Measurements from ENCODE around the gene TMEM213.

TMEM213 gene

GRCh38 chr7:138813945-138814344 is 16.2 kb downstream of the TMEM213 start:
- H3K4me2 ChIP-seq (ENCODE audit: low read length): no peak overlapping the region
- H3K4me3 ChIP-seq (ENCODE audit: low read length): no peak overlapping the region
- H3K9me3 ChIP-seq (ENCODE audit: control insufficient read depth, insufficient read depth, low read length): no peaks in the 10 kb centered on the region
- no peaks in the 10 kb centered on the region for H3K79me2 ChIP-seq (ENCODE audit: control insufficient read depth, low read length)
- no peaks in the 10 kb centered on the region for H4K20me1 ChIP-seq (ENCODE audit: control insufficient read depth, insufficient read depth, low read depth, low read length)
- H3F3A ChIP-seq (ENCODE audit: control insufficient read depth, insufficient read depth): no peaks in the 10 kb centered on the region
- no peaks in the 10 kb centered on the region for H3K36me3 ChIP-seq (ENCODE audit: control insufficient read depth, low read length)
- peaks cover 4% of the 10 kb centered on the region; the same call in 1 of the 2 replicates for H3K4me1 ChIP-seq (ENCODE audit: control insufficient read depth, low read length)
- H3K9me2 ChIP-seq (replicated peaks; ENCODE audit: control insufficient read depth, low read length): no peaks in the 10 kb centered on the region
- no peak for TF ChIP-seq EZH2phosphoT487 (IDR thresholded peaks at IDR 0.05; ENCODE audit: borderline replicate concordance, low read length)
- no peak for TF ChIP-seq CTCF (IDR thresholded peaks at IDR 0.05; ENCODE audit: low read depth, low read length, poor library complexity, severe bottlenecking)
- H3K27ac ChIP-seq (ENCODE audit: low read depth, low read length): no peak overlapping the region
- H3K27me3 ChIP-seq (ENCODE audit: control insufficient read depth, low read length): no peaks in the 10 kb centered on the region

- Histone ChIP-seq H3K4me2 (ENCODE audit: low read length) (no peak overlapping the region), H3K4me1 (ENCODE audit: control insufficient read depth, low read length) (no peaks in the 10 kb centered on the region), H3K79me2 (ENCODE audit: control insufficient read depth, low read length) (no peaks in the 10 kb centered on the region), H3F3A (ENCODE audit: control insufficient read depth, insufficient read depth) (no peaks in the 10 kb centered on the region), H3K9me3 (ENCODE audit: control insufficient read depth, insufficient read depth, low read length) (no peaks in the 10 kb centered on the region), H3K27me3 (ENCODE audit: control insufficient read depth, low read length) (no peaks in the 10 kb centered on the region), H3K9me2 (replicated peaks; ENCODE audit: control insufficient read depth, low read length) (no peaks in the 10 kb centered on the region), H3K27ac (ENCODE audit: low read depth, low read length) (no peak overlapping the region), H3K4me3 (ENCODE audit: low read length) (no peak overlapping the region), H3K36me3 (ENCODE audit: control insufficient read depth, low read length) (no peaks in the 10 kb centered on the region), H4K20me1 (ENCODE audit: control insufficient read depth, insufficient read depth, low read depth, low read length) (no peaks in the 10 kb centered on the region)
- TF ChIP-seq CTCF (IDR thresholded peaks at IDR 0.05; ENCODE audit: low read depth, low read length, poor library complexity, severe bottlenecking): no peak
- no peak for TF ChIP-seq EZH2phosphoT487 (IDR thresholded peaks at IDR 0.05; ENCODE audit: borderline replicate concordance, low read length)
Measured at GRCh38 chr7:138814816-138815332, 17.1 kb downstream of the TMEM213 start.

- Histone ChIP-seq H4K20me1 (ENCODE audit: control insufficient read depth, insufficient read depth, low read depth, low read length) (no peaks in the 10 kb centered on the region), H3K4me3 (ENCODE audit: low read length) (no peak overlapping the region), H3K9me2 (replicated peaks; ENCODE audit: control insufficient read depth, low read length) (no peaks in the 10 kb centered on the region), H3K79me2 (ENCODE audit: control insufficient read depth, low read length) (no peaks in the 10 kb centered on the region), H3K27ac (ENCODE audit: low read depth, low read length) (no peak overlapping the region), H3K4me2 (ENCODE audit: low read length) (no peak overlapping the region), H3F3A (ENCODE audit: control insufficient read depth, insufficient read depth) (no peaks in the 10 kb centered on the region), H3K4me1 (ENCODE audit: control insufficient read depth, low read length) (no peaks in the 10 kb centered on the region), H3K36me3 (ENCODE audit: control insufficient read depth, low read length) (no peaks in the 10 kb centered on the region), H3K9me3 (ENCODE audit: control insufficient read depth, insufficient read depth, low read length) (no peaks in the 10 kb centered on the region), H3K27me3 (ENCODE audit: control insufficient read depth, low read length) (no peaks in the 10 kb centered on the region)
- TF ChIP-seq EZH2phosphoT487 (IDR thresholded peaks at IDR 0.05; ENCODE audit: borderline replicate concordance, low read length) (no peak), CTCF (IDR thresholded peaks at IDR 0.05; ENCODE audit: low read depth, low read length, poor library complexity, severe bottlenecking) (no peak)
Measured at GRCh38 chr7:138816650-138817049, 18.9 kb downstream of the TMEM213 start.

Data from DOHH2 (cell line).